AG04449 (cell line): ENCODE results near the gene DIAPH2.

Experiments used
- CTCF ChIA-PET: fragments of 350-600 bp; formaldehyde crosslinking; extraction: SDS; loops from one replicate; lab custom pipeline; 2021; ENCODE audit warnings: antibody characterized with exemption; lab: Yijun Ruan, JAX
- POLR2A ChIA-PET: fragments of 400-600, 350-600 bp; formaldehyde crosslinking; extraction: SDS; loops from one replicate; lab custom pipeline; 2020; ENCODE audit warnings: antibody characterized with exemption, inconsistent platforms; lab: Yijun Ruan, JAX
- DNase-seq: peaks from one replicate; pipeline ENCODE4 v3.0.0-alpha.2; 2010; ENCODE audit warnings: low read depth, low spot score
- H3K4me3 ChIP-seq: 2 replicates; pipeline ENCODE4 v1.5.1; 2011; ENCODE audit warnings: low read depth, mild to moderate bottlenecking, control low read depth, low read length
- CTCF ChIP-seq: IDR thresholded peaks from one replicate; pipeline ENCODE4 v1.5.1; 2011; ENCODE audit warnings: mild to moderate bottlenecking, moderate library complexity, low read length, control low read depth, inconsistent platforms; ENCODE audit not compliant: insufficient read depth; ENCODE audit errors: missing control alignments

The DIAPH2 gene

DNA sequence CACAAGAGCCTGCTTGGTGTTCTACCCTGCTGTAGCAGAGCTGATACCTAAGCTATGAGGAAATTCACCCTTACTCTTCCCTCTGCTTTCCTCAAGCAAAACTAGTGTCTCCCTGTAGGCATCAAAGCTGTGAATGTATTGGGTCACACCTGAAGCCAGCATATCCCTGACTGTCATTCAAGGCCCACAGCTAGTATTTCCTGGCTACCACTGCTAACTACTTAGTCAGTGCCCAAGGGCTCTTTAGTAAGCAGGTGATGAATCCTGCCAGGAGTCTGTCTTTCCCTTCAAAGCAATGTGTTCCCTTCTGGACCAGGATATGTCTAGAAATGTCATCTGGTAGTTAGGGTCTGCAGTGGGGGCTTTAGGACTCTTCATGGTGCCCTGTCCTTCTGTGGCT, 324.7 kb downstream of the DIAPH2 start:
- no peak for DNase-seq
- CTCF ChIA-PET: no interaction called here

GRCh38 chrX:97011540-97011939, 326.9 kb downstream of the DIAPH2 start:
- H3K4me3 ChIP-seq: no peak overlapping the region
- ChIA-PET CTCF (no interaction called here), POLR2A (no interaction called here)
- no peak for DNase-seq
- TF ChIP-seq CTCF: no peak

More for the DNA sequence above, 324.7 kb downstream of the DIAPH2 start:
- no peak overlapping the region for H3K4me3 ChIP-seq
- TF ChIP-seq CTCF: no peak
- POLR2A ChIA-PET: no interaction called here

GRCh38 chrX:97016106-97016505, 331.5 kb downstream of the DIAPH2 start:
- POLR2A ChIA-PET: no interaction called here
- no peak for TF ChIP-seq CTCF
- no peak overlapping the region for H3K4me3 ChIP-seq
- no peak for DNase-seq
- CTCF ChIA-PET: no interaction called here

GRCh38 chrX:97021680-97022079, 337.0 kb downstream of the DIAPH2 start:
- H3K4me3 ChIP-seq: no peak overlapping the region
- DNase-seq: no peak
- TF ChIP-seq CTCF: no peak
- ChIA-PET CTCF (interaction anchor here (0.7 kb wide), 1 partner anchor 9 kb away, joined by 3 read pairs; no protein-coding TSS in a partner anchor), POLR2A (no interaction called here)

- ChIA-PET POLR2A (no interaction called here), CTCF (no interaction called here)
- no peak overlapping the region for H3K4me3 ChIP-seq
- no peak for DNase-seq
- TF ChIP-seq CTCF: no peak
Measured at GRCh38 chrX:97026406-97026805, 341.8 kb downstream of the DIAPH2 start.

- no peak for DNase-seq
- POLR2A ChIA-PET: no interaction called here
- CTCF ChIA-PET: interaction anchor here (1.4 kb wide), 1 partner anchor 657 kb away, joined by 5 read pairs; no protein-coding TSS in a partner anchor
- H3K4me3 ChIP-seq: no peak overlapping the region
- no peak for TF ChIP-seq CTCF
Measured at GRCh38 chrX:97027384-97027922, 342.8 kb downstream of the DIAPH2 start.
